NCI-H510A treated with DMSO at 0.1 percent for 48 hours (cell line): ENCODE data around the gene IRF2BP1.

Source experiments
- DNase-seq: peaks from one replicate; lab custom pipeline; 2025; lab: John Stamatoyannopoulos, UW

The IRF2BP1 gene, protein sequence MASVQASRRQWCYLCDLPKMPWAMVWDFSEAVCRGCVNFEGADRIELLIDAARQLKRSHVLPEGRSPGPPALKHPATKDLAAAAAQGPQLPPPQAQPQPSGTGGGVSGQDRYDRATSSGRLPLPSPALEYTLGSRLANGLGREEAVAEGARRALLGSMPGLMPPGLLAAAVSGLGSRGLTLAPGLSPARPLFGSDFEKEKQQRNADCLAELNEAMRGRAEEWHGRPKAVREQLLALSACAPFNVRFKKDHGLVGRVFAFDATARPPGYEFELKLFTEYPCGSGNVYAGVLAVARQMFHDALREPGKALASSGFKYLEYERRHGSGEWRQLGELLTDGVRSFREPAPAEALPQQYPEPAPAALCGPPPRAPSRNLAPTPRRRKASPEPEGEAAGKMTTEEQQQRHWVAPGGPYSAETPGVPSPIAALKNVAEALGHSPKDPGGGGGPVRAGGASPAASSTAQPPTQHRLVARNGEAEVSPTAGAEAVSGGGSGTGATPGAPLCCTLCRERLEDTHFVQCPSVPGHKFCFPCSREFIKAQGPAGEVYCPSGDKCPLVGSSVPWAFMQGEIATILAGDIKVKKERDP

DNA sequence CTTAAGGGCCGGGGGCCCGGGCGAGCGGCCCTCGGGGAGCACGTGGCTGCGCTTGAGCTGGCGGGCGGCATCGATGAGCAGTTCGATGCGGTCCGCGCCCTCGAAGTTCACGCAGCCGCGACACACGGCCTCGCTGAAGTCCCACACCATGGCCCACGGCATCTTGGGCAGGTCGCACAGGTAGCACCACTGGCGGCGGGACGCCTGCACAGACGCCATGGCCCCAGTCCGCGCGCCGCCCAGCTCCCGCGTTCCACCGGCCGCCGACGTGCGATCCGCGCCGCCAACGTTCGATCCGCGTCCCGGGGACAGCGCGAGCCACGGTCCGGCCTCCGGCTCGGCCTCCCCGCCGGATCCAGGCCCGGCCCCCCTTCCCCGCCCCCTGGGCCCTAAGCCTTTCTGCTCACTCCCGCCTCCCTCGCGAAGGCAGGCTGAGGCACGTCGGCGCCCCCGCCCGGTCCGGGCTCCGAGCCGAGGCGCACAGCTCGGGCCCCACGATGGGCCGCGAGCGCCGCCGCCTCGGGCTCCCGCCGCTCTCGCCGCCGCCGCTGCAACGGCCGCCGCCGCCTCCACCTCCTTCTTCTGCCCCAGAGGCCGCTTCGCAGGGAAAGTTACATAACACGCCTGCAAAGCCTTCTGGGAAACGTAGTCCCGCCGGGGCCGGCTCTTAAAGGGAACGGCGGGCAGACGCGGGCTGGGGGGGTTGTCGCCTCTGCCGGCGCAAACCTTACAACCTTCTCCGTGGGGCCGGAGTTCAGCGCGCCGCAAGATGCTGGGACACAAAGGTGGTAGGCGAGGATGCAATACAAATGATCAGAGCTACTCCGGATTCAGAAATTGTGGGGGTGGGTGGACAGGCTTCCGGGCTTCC lies at the start of gene IRF2BP1:
IRF2BP1 (minus strand) TSS at position 586 of the 871 bp plus-strand sequence; CDS start at position 219, 367 bp downstream.
- peak; percentile 94 for DNase-seq

DNA sequence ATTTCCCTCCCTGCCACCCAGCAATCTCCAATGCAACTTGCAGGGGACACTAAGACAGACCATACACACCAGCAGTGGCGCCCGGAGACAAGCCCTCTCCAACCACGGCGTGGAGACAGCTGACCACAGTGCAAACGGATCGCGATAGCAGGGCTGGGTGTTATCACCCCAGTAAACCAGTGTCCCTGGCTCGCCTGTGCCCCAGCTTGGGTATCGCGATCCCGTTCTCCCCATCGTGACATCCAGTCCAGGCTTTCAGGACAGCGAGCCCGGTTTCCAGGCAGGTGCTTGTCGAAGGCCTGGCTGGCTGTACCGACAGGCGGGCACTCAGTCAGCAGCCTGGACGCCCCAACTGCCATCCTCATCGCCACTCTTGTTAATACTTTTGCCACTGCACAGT lies 49.3 kb upstream of the IRF2BP1 start:
- DNase-seq = no peak

DNA sequence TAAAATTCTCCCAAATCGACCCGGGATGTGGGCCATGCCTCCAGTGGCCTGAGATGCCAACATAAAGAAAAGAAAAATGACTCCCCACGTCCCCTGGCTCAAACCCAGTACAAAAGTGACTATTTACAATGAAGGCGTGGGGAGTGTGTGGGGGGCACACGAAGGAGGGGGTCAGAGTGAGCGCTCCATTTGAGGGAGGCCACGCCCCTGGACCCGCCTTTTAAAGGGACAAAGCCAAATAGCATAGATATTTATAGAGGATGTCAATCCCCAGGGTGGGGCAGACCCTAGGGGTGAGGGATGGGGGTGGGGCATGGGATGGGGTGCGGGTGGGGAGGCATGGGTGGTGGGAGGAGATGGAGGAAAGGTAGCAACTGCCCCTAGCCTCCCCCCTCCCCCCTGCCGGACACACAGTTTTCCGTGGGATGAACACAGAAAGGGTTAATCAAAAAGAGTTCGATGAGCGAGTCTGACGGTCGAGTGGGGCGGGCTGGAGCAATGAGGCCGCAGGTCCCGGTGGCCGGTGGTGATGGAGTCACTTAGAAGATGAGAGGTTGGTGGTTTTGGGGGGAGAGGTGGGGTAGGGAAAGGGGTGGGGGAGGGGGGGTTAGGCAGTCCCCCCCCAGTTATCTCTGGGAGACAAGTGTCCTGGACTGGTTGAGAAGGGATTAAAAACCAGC lies 48.8 kb upstream of the IRF2BP1 start:
- no peak for DNase-seq

DNA sequence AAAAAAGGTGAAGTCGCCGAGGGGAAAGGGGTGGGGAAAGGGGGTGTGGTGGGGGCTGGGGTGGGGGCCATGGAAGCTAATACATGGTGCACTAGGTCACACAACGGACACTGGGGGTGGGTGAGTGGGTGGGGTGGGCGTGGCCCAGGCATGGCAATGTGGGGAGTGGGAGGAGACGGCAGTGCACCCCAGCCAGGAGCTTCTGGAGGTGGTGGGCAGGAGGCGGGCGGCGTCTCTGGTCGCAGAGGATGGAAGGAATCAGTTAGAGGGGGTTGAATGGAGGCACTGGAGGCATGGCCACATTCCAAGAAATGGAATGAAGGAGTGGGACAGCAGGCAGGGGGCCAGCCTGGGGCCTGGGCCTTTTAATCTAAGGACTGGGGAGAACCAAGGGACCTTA lies 47.8 kb upstream of the IRF2BP1 start:
- no peak for DNase-seq

DNA sequence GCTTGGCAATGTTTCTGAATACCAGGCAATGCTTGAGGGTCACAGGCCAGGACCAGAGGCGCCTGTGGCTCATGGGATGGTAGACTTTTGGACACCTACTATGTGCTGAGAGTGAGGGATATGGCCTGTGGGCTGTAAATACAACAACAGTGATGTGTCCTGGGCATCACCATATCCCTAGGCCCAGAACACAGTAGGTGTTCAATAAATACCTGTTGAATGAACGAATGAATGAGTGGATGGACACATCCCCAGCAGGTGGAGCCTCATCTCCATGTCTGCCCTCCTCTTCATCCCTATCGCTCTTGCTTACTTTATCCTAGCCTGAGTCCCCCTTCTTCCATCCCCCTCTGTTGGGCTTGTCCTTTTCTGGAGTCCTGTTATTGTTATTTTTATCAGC lies 45.1 kb upstream of the IRF2BP1 start:
- DNase-seq = no peak

DNA sequence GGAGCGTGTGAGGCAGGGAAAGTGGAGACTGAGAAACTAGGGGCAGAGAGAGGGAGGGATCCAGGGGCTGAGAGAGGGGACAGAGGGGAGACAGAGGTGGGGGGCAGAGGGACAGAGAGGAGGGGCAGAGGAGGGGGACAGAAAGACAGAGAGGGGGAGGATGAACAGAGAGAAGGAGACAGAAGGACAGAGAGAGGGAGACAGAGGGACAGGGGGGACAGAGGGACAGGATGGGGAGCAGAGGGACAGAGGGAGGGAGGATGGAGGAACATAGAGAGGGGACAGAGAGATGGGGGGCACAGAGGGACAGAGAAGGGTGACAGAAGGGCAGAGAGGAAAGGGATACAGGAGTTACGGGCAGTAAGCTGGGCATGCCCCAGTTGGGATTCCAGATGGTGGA lies 43.3 kb upstream of the IRF2BP1 start:
- DNase-seq = no peak

DNA sequence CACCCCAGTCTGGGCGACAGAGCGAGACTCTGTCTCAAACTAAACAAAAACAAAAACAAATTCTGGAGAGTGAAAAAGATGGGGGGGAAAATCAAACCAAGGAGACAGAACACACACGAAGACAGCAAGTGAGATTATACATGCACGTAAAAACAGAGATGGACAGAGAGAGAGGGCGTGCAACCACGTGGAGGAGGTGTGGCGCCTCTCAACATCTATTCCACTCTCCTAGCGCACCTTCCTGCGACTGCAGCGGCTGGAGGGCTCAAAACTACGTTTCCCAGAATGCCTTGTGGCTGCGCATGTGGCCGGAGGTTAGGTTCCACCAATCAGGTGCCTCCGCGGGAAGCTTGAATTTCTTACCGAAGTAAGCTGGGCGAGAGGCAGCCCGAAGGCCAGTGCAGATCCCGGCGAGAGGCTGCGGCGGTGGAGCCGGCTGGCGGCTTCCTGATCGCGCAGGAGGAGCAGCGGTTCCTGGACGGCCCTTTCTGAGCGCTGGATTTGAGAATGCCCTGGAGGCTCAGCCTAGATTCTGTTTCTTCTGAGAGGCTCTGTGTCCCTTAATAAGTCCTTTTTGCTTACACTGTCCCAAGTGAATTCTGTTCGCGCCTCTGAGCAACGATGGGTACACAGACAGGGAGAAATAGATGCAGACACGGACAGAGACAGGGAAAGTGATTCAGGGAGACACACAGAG lies 41.8 kb upstream of the IRF2BP1 start:
- DNase-seq = peak; percentile 89

DNA sequence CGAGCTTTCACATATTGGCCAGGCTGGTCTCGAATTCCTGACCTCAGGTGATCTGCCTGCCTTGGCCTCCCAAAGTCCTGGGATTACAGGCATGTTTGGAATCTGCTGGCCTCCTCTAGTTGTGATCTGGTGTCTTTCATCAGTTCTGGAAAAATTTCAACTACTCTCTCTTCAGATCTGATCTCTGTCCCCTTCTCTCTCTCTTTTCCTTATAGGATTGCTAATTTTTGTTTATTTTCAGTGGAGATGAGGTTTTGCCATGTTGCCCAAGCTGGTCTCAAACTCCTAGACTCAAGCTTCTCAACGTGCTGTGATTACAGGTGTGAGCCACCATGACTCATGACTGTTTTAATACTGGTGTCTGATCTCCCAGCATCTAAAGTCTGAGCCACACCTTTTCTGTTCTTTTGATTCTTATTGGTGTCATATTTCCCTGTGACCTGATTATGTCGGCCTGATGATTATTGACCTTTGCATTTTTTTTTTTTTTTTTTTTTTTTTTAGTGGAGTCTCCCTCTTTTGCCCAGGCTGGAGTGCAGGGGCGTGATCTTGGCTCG lies 39.0 kb upstream of the IRF2BP1 start:
- no peak for DNase-seq

DNA sequence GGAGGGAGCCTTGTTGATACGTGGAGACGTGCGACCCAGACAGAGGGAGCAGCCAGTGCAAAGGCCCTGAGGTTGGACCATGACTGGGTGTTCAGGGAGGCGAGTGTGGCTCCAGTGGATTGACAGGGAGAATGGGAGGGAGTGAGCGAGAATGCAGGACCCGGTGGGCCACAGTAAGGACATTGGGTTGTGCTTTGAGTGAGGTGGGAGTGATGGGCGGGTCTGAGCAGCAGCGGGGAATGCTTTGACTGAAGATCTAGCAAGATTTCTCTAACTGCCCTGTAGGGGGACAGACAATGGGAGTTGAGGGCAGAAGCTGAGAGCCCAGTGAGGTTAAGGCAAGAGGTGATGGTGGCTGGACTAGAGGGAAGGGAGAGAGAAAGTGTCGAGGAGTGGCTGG lies 36.3 kb upstream of the IRF2BP1 start:
- DNase-seq = no peak

DNA sequence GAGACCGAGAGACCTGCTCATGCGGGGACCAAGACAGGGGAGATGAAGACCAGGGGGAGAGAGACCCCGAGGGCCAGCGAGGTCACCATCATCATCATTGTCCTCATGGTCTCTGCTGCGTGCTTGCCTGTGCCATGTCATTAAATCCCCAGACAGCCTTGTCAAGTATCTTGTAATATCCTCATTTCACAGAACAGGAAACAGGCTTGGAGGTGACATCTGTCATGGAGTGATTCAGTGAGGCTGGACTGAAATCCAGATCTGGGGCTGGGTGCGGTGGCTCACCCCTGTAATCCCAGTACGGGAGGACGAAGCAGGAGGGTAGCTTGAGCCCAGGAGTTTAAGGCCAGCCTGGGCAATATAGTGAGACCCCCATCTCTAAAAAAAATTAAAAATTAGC lies 34.5 kb upstream of the IRF2BP1 start:
- no peak for DNase-seq

DNA sequence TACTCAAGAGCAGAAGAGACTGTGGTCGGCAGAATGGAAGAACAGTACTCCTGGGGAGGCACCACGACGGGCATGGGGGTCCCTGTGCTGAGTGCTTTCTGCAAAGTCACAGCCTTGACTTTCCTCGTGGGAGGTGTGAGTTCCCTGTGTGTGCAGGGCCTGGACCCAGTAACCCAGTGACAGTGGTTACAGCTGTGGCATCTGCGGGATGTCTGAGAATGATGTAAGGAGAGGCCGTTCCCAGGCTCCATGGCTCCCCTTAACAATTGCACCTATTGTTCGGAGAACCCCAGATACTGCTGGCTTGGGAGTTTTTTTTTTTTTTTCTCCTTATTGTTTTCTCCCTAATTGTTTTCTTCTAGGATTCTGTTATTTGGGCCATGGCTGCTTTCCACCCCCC lies 33.7 kb upstream of the IRF2BP1 start:
- no peak for DNase-seq

DNA sequence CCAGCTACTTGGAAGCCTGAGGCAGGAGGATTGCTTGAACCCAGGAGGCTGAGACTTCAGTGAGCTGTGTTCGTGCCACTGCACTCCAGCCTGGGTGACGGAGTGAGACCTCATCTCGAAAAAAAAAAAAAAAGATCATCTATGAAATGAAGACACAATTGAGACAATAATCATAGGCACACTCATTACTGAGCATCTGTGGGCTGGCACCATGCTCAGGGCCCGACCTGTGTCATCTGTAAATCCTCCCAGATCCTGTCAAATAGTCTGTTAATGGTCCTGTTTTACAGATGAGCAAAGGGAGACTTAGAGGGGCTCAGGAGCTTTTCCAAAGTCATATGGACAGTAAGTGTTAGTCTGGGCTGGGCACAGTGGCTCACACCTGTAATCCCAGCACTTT lies 32.8 kb upstream of the IRF2BP1 start:
- no peak for DNase-seq

DNA sequence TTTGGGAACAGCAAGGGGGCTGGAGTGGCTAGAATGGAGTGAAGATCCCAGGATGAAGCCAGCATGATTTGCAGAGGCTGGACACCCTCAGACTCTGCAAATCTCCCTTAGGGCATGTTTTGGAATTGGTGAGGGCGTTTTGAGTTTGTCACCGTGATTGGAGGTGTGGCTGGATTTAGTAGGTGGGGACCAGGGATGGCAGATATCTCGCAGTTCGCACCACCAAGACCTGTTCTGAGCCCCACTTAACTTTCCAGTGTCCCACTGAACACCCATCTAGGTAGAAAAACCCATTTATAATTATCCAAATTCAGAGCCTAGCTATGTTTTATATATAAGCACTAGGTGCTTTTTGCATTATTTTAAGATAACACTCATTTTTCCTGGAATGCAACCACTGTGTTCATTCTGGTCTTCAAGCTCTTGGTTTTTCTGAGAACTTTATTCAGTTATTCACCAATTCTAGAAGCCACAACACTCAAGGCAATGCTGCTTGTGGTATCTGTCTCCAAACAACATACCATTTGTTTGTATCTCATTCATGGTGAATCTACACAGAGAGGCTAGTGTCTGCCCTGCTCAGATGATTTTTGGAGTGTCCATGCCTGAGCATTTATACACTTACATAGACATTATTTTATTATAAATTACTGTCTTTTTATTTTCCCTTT lies 31.6 kb upstream of the IRF2BP1 start:
- no peak for DNase-seq

DNA sequence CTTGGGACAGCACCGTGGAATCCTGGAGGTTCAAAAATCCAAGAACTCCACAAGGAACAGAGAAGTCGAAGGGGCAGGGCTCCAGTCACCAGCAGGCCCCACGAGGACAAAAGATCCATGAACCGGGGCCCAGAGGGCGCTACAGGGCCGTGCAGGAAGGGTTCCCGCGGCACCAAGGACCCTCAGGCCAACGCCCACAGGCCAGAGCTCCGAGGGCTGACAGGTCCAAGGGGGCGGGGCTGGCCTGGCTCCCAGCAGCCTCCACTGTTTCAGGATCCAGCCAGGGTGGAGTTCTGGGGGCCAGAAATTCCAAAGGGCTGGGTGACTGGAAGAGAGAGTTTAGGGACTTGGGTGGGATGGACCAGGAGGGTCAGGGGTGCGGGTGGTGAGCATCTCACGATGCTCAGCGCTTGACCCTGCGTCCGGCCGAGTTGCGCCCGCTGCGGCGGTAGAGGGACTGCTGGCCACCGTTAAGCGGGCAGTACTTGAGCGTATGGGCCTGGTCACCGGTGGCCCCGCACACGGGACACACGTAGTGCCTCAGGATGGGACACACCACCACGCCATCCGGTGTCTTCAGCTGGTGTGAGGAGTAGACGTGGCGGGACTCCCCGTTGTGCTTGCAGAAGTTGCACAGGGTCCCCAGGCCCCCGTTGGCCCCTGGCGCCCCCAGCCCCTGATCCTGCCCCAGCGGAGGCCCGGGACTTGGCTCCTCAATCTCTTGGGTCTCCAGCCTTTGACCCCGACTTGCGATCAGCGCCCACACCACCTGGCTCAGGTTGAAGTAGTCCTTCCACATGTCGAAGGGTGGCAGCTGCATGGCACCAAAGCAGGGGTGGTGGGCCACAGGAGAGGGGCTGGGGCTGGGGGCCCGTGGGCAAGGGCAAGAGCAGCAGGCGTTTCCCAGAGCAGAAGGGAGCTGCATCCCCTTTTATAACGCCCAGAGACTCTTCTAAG lies 28.2 kb upstream of the IRF2BP1 start, which contains the start of gene NANOS2:
NANOS2 (minus strand) TSS at position 905 of the 957 bp plus-strand sequence; CDS start at position 820, 85 bp downstream.
- DNase-seq = no peak

DNA sequence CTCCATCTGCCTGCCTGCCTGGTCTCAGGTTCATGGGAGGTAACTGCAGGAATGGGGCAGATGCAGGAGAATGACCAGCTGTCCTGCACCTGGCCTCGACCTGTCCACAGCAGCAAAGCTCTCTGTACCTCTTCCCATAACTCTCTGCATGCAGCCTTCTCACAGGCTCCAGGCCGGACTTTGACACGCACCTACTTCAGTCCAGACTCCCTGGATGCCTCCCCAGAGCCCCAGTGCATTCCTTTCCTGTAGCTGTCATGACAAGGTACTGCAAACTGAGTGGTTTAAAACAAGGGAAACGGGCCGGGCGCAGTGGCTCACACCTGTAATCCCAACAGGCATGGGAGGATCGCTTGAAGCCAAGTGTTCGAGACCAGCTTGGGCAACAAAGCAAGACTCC lies 25.4 kb upstream of the IRF2BP1 start:
- DNase-seq = no peak

DNA sequence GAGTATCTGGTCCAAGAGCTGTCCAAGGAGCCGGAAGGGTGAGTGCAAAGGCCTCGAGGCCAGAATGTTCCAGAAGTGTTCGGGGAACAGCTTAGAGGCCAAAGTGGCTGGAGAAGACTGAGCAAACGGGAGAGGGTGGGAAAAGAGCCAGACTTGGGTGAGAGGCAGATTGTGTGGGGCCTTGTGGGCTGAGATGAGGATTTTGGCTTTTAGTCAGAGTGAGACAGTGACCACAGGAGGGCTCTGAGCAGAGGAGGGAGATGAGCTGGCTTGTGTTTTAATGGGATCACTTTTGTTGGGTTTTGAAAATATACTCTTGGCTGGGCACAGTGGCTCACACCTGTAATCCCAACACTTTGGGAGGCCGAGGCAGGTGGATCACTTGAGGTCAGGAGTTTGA lies 23.0 kb upstream of the IRF2BP1 start:
- no peak for DNase-seq

DNA sequence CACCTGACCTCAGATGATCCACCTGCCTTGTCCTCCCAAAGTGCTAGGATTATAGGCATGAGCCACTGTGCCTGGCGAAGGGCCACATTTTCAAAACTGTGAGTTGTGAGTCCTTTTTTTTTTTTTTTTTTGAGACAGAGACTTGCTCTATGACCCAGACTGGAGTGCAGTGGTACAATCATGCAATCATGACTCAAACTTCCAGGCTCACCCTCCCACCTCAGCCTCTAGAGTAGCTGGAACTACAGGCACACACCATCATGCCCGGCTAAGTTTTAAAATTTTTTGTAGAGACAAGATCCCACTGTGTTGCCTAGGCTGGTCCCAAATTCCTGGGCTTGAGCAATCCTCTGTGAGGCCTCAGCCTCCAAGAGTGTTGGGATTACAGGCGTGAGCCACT lies 20.3 kb upstream of the IRF2BP1 start:
- DNase-seq = no peak

DNA sequence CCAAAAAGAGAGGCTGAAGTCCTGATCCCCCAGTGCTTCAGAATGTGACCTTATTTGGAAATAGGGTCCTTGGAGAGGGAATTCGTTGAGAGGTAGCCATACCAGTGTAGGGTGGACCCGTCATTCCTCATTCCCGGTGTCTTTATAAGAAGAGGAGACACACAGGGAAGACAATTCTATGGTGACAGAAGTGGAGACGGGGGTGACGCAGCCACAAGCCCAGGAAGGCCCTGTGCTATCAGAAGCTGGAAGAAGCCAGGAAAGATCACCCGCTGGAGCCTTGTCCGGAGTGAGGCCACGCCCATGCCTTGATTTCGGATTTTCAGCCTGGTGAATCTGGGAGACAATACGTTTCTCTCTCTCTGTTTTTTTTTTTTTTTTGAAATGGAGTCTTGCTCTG lies 19.1 kb upstream of the IRF2BP1 start:
- DNase-seq = no peak
